Loucy (cell line): ENCODE data around the gene LRFN4.

ENCODE experiments used
- H2AFZ ChIP-seq: fragments of 200-600 bp; sonication (generic); 2 replicates; pipeline ENCODE4 v1.6.0; 2016; ENCODE audit warnings: antibody characterized with exemption, mild to moderate bottlenecking, low read length, moderate library complexity
- H3F3A ChIP-seq: fragments of 200-600 bp; 2 replicates; pipeline ENCODE4 v1.6.0; 2016; ENCODE audit warnings: antibody characterized with exemption, low read depth, mild to moderate bottlenecking
- H3K27me3 ChIP-seq: fragments of 200-600 bp; sonication (generic); 2 replicates; pipeline ENCODE4 v1.6.1; 2014; ENCODE audit warnings: low read length, mild to moderate bottlenecking; ENCODE audit not compliant: insufficient read depth, poor library complexity, severe bottlenecking
- H3K36me3 ChIP-seq: fragments of 200-600 bp; sonication (generic); 2 replicates; pipeline ENCODE4 v1.6.1; 2016; ENCODE audit warnings: low read length; ENCODE audit not compliant: insufficient read depth
- H3K4me1 ChIP-seq: fragments of 200-600 bp; sonication (generic); 2 replicates; pipeline ENCODE4 v1.5.1; 2014; ENCODE audit warnings: low read length, mild to moderate bottlenecking; ENCODE audit not compliant: insufficient read depth, poor library complexity, severe bottlenecking
- H3K4me2 ChIP-seq: fragments of 200-600 bp; sonication (generic); 2 replicates; pipeline ENCODE4 v1.6.0; 2014; ENCODE audit warnings: antibody characterized with exemption, low read length, low read depth, mild to moderate bottlenecking; ENCODE audit not compliant: poor library complexity, severe bottlenecking
- H3K4me3 ChIP-seq: fragments of 200-600 bp; sonication (generic); 2 replicates; pipeline ENCODE4 v1.5.1; 2014; ENCODE audit warnings: low read length, mild to moderate bottlenecking, mixed read lengths; ENCODE audit not compliant: poor library complexity, severe bottlenecking
- H3K79me2 ChIP-seq: fragments of 200-600 bp; sonication (generic); 2 replicates; pipeline ENCODE4 v1.6.1; 2014; ENCODE audit warnings: low read length; ENCODE audit not compliant: insufficient read depth
- H3K9ac ChIP-seq: fragments of 200-600 bp; sonication (generic); 2 replicates; pipeline ENCODE4 v1.6.0; 2014; ENCODE audit warnings: mild to moderate bottlenecking, low read depth, low read length, moderate library complexity; ENCODE audit not compliant: poor library complexity, severe bottlenecking
- H3K9me2 ChIP-seq: fragments of 200-600 bp; sonication (generic); replicated peaks from 2 replicates; pipeline ENCODE4 v1.6.1; 2016; ENCODE audit warnings: low read depth, low read length, mixed read lengths
- H3K9me3 ChIP-seq: fragments of 200-600 bp; sonication (generic); 2 replicates; pipeline ENCODE4 v1.6.1; 2014; ENCODE audit warnings: mild to moderate bottlenecking, antibody characterized with exemption, low read length, low read depth; ENCODE audit not compliant: insufficient read depth
- H4K20me1 ChIP-seq: fragments of 200-600 bp; sonication (generic); 2 replicates; pipeline ENCODE4 v1.6.0; 2014; ENCODE audit warnings: antibody characterized with exemption, low read length, mild to moderate bottlenecking; ENCODE audit not compliant: insufficient read depth, poor library complexity, severe bottlenecking
- CTCF ChIP-seq: fragments of 200-600 bp; sonication (generic); conservative IDR thresholded peaks from 2 replicates; pipeline ENCODE4 v1.5.1; 2014; ENCODE audit warnings: mild to moderate bottlenecking, antibody characterized with exemption, low read length
- EZH2phosphoT487 ChIP-seq: fragments of 200-600 bp; IDR thresholded peaks from 2 replicates; pipeline ENCODE4 v1.6.1; 2018; ENCODE audit warnings: antibody characterized with exemption, mild to moderate bottlenecking, moderate library complexity, borderline replicate concordance

LRFN4 gene

DNA sequence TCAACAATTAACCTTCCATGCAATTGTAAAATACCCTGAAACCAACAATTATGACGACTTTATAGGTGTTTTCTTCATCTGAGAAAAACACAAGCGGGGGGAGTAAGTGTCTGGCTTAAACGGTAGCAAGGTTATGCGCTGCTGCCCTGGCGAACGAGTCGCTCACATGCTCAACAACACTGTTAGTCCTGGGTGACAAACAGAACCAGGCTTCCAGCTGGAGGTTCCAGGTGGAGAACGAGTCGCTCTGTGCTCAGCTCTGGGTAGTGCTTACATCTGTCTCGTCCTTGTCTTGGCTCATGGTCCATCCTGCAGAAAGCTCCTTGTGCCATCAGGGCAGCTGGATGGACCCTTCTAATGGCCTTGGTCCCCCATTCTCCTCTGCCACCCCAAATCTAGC is 53.2 kb downstream of the LRFN4 start:
- TF ChIP-seq CTCF: no peak
- no peak for TF ChIP-seq EZH2phosphoT487
- no peaks in the 10 kb centered on the region for H3K9me3 ChIP-seq
- H4K20me1 ChIP-seq: no peaks in the 10 kb centered on the region
- no peaks in the 10 kb centered on the region for H3K9me2 ChIP-seq
- no peak overlapping the region for H3K4me2 ChIP-seq
- no peaks in the 10 kb centered on the region for H3K4me1 ChIP-seq
- H3K9ac ChIP-seq: no peak overlapping the region
- H3K79me2 ChIP-seq: no peaks in the 10 kb centered on the region
- H3K36me3 ChIP-seq: no peaks in the 10 kb centered on the region
- no peaks in the 10 kb centered on the region for H3F3A ChIP-seq
- H3K4me3 ChIP-seq: no peak overlapping the region
- H3K27me3 ChIP-seq: no peaks in the 10 kb centered on the region
- H2AFZ ChIP-seq: no peak overlapping the region
